Stimulated activated CD8-positive, alpha-beta memory T cell treated with anti-CD3 and anti-CD28 coated beads, Interleukin-4, amount 100 ng/mL, for 1 hour (primary cell): ENCODE measurements around the gene STAT5A.

ENCODE experiments used
- DNase-seq, 2 donors: peaks; one replicate each; pipeline ENCODE4 v3.0.0-alpha.2; 2020; ENCODE audit warnings: low read depth in 2 of 2, low spot score in 1 of 2

Gene STAT5A

GRCh38 chr17:42266918-42267766 is 21.2 kb upstream of the STAT5A start:
- DNase-seq = no peak

DNA sequence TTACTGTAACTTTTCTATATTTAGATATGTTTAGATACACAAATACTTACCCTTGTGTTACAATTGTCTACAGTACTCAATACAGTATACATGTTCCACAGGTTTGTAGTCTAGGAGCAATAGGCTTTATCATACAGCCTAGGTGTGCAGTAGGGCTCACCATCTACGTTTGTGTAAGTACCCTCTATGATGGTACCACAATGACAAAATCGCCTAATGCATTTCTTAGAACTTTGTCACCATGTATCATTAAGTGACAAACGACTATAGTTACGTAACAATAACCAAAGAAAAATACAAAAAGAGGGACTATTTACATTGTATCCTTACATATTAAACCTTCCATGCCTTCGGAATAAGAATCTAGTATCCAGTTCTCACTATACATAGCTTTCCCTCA is 20.1 kb upstream of the STAT5A start:
- DNase-seq = no peak

- DNase-seq = no peak
These were observed 18.1 kb upstream of the STAT5A start for GRCh38 chr17:42270170-42270535.

DNA sequence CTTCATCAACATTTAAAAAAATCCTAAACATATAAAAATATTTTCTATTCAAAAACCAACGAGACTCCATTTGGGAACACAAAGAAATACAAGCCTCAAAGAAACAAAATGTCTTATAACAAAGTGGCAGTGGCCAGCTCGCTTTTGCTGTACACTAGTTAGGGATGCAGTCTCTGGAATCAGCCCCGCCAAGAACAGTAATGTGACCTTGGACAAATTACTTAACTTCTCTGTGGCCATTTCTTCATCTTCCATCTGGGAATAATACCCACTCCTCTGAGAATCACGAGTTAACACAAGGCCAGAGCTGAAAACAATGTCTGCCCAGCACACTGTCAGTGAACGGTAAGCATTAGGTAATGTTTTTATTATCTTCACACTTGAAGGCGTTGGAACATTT is 17.7 kb upstream of the STAT5A start:
- DNase-seq = no peak

GRCh38 chr17:42271006-42271778 is 17.1 kb upstream of the STAT5A start:
- no peak for DNase-seq

- no peak for DNase-seq
These were observed 16.6 kb upstream of the STAT5A start for GRCh38 chr17:42271779-42272035.

GRCh38 chr17:42272162-42272907 is 16.0 kb upstream of the STAT5A start:
- DNase-seq = no peak

DNA sequence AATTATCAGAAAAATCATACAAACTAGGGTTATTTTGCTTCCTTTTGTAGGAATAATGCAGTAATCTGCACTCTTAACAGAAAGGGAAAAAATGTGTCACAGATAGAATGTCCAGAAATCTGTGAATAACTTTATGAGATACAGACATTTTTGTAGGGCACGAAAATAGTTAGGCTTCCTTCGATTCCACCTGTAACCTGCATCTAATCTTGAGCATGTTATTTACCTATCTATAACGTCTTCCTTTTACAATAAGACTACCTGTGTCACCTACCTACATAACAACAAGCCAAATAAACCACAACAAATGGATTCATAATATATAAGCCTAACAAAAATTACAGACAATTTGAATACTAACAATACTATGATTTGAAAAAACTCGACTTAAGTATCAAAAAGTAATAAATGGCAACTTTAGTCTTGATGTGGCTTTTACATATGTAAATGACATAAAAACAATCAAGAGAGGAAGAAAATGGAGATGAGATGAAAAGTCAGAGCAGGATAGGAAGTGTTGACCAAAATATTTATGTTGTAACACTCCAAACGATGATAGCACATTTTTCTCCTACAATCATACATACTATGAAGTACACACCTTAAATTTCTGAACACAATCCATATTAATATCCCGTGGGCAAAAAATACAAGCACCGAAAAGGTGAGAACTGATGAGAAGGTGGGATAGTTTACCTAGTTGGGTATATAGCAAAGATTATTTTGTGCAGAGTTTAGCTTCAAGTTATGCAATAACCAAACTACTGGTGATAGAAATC is 14.6 kb upstream of the STAT5A start:
- no peak for DNase-seq

DNA sequence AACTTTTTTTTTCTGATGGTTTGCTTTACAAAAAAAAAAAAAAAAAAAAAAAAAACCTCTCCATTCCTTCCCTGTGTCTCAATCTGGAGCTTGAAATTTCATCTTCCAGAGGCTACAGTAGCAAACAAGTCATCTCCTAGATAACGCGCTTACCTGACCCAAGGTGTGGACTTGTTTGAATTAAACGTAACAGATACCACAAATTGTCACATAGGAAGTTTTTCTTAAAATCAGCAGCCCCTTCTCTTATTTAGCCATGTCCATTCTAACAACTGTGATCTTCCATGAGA is 14.1 kb upstream of the STAT5A start:
- DNase-seq = no peak

DNA sequence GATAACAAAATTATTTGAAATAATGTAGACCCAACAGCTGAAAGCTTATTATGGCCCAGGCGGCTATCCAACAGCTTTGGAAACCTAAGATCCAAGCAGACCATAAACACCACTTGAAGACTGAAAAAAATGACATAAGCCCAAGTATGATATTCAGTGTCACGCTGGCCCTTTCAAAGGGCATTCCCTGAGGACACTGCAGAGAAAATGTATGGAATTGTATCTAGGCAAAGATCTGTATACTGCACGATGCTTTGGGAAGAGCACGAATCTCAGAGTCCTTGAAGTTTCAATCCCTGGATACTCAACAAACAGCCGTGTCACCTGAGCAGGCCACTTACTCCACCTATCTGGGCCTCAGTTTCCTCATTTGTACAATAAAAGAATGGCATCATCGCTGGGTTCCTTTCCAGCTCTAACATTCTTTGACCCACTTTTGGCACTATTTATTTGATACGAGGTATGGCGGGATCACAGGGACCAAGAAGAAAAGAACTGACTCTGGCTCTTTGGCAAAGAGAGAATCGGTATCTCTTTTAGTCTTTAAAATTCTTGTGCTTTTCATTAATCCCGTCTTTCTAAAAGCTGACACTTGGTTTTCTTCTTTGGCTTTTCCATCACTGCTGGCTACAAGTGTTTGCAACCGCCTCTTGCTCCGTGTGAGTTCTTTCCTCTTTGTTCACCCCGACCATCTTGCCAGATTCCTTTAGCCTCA is 13.3 kb upstream of the STAT5A start:
- DNase-seq = no peak

DNA sequence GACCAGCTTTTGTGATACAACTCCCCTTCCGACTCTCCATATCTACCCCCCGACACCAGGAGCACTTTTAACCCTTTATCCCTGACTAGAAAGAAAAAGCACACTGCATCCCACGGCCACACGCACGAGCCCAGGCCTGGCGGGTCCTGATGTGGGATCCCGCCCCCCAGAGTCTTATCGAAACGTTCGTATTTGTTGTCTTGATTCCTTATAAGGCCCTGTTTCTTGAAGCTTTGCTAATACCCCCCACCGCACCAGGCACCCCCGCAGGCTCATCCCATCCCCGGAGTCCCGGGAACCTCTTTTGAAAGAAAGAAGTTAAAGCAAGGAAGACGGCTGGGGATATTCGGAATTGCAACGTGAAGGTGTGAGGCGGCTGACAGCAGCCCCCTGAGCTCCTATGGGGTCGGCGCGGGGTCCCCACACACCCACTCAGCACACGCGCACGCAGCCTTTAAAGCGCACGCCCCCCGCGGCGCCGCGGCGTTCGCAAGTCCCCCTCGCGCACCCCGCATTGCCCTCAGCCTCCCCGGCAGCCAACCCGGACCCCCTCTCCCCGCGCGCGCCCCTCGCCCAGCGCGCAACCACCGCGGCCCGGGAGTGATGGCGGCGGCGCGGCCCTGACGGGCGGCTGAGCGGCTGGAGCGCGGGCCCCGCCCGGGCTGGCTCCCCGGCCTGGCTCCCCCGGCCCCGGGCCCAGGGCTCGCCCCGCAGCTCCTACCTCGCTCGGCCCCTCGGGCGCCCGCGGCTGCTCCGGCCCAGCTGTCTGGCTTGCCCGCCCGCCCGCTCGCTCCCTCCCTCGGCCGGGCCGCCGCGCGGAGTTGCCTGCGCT is 12.6 kb upstream of the STAT5A start:
- DNase-seq = no peak

DNA sequence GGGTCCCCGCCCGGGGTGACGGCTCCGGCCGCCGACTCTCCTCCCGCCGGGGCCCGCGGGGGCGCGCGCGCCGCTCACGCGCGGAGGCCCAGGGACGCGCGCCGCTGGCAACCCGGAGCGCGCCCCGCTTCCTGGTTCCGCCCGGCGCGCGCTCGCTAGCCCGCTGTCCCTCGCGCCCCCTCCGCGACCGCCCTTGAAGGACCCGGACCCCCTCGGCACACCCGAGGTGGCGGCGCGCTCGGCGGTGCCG is 12.0 kb upstream of the STAT5A start, which contains the start of gene STAT5B:
STAT5B (minus strand) TSS at position 33 of the 250 bp plus-strand sequence. CDS start 44,264 bp downstream, outside the sequence.
- no peak for DNase-seq

DNA sequence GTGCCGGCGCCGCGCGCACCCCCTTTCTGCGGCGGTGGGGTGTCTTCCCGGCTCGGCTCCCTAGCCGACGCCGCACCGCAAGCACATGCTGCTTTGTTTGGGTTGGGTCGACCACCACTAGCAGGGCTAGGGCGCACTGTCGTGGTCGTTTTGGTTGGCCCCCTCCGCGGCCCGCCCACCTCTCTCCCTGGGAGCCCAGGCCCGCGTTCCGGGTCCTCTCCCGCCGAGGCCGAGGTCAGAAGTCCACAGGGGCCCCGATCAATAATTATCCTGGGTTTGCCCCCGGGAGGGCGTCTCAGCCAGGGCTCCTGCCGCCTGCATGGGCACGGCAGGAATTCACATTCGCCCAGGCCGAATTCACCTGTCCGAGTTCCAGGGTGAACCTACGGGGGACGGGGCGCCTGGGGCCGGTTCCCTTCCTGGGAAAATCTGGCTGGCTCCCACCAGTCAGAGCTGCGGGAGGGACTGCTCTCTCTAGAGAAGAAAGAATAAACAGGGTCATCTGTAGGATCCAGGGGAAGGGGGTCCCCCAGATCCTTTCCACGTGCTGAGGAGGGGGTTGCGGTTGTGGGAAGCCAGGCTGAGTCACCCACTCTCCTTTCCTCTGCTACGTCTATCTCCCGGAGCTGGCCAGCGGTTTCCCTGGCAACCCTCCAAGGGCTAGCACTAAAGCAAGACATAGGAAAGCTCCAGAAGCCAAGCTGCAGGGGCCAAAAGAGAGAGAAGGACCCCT is 11.5 kb upstream of the STAT5A start:
- no peak for DNase-seq

GRCh38 chr17:42277342-42277712 is 11.0 kb upstream of the STAT5A start:
- no peak for DNase-seq

DNA sequence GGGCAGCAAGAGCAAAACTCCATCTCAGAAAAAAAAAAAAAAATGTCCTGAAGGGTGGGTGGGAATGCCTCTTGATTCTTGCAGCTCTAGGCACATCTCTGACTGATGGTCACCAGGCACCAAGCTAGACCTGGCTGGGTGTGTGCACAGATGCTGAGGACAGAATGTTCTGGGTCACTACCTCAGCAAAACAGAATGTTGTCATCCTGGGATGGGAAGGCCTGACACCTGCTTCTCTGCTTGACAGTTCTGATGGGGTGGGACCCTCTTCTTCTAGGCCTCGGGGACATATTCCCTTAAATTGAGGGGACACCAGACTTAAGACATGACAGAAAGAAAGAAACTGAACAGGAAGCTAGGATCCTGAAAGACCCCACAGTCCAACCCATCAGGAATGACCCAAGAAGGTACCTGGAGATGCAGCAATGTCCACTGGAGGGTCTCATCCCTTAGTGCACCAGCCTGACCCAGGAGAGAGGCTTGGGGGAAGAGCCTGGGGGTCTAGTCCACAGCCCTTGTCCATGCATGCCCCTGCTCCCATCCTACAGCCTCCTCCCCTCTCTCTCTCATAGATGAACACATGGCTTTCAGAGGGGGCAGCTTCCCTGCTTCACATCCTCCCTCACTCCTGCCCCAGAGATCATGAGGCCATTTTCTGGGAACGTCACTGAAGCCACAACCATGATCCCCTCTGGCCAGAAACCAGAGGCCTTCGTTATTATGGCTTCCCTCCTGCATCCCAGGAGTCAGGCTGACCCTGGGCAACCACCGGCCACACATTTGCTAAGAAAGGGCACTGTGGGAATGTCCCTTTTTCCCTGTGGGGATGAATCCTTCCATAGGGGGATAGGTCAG is 8.3 kb upstream of the STAT5A start:
- DNase-seq = no peak

- no peak for DNase-seq
These were observed 6.7 kb upstream of the STAT5A start for GRCh38 chr17:42281571-42282096.

DNA sequence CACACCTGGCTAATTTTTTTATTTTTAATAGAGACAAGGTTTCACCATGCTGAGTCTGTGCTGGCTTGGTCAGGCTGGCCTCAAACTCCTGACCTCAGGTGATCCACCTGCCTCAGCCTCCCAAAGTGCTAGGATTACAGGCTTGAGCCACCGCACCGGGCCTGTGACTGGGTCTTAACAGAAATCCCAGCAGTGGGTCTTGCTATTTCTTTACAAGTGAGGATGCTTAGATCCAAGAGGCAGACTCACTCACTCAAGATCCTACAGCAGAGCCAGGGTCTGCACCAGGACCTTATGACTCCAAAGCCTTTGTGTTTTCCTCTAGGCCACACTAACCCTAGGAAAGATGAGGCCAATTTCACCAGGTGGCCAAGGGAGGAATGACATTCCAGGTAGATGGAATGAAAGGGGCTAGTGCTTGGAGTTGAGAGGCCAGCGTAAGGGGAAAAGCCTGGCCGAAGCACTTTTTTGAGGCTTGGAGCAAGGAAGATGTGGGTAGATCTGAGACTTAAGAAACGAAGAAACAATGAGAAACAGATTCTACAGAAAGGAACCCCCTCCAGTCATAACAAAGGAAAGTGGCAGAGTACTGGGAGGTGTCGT is 5.7 kb upstream of the STAT5A start:
- no peak for DNase-seq
